HG03097 (cell line): ENCODE results near the gene HDGFL3.
"Not testable (repeated sequence)": the region's sequence is repeated elsewhere in the genome, so short reads cannot be mapped to it uniquely, and the experiment has no call there.

Experiments
- ATAC-seq: cut with Tn5 transposase; IDR thresholded peaks from one replicate; pipeline ENCODE4 v1.9.1; 2021; ENCODE audit not compliant: unreplicated experiment, low FRiP score

Gene HDGFL3

DNA sequence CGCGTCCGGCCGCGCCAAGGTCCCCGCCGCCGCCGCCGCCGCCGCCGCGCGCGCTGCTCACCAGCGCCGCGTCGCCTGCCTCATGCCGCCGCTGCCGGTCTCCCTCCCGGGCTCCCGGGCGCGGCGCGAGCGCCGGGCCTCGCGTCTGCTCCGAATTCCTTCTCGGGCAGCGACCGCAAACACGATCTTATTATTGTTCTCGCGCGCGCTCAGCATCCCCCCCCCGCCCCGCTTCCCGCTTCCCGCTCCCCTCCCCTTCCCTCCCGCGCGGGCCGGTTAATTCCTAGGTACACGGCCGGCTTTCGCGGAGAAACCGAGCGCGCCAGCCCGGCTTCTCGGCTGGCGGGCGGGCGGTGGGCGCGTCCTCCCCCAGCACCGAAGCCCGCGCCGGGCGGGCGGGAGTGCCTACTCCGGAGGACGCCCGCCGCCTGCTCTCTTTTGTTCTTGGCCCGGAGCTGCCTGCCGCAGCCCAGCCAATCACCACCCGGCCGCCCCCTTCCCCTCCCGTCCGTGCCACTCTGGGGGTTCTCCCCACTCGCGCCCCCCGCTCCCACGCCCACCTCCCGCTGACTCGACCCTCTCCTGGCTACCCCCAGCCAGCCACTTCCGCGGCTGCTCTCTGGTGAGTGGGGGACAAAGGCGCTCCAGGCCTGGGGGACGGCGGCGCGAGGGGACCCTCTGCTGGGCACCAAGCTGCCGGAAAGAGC is at the start of gene HDGFL3:
TSS of gene HDGFL3 (minus strand) at position 164 of the 707 bp plus-strand sequence. CDS start 409 bp downstream, outside the sequence.
- no peak for ATAC-seq

DNA sequence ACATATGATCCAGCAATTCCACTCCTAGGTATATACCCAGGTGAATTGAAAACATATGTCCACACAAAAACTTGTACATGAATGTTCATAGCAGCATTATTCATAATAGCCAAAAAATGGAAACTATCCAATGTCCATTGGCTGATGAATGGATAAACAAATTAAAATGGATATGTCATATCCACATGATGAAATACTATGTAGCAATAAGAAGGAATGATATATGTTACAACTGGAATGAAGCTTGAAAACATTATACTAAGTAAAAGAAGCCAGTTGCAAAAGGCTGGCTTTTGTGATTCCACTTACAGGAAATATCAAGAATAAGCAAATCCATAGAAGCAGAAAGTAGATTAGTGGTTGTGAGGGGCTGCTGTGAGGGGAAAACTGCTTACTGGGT is 43.2 kb upstream of the HDGFL3 start:
- ATAC-seq: no peak

- no peak for ATAC-seq
These were observed 41.4 kb upstream of the HDGFL3 start for GRCh38 chr15:83249030-83249343.

DNA sequence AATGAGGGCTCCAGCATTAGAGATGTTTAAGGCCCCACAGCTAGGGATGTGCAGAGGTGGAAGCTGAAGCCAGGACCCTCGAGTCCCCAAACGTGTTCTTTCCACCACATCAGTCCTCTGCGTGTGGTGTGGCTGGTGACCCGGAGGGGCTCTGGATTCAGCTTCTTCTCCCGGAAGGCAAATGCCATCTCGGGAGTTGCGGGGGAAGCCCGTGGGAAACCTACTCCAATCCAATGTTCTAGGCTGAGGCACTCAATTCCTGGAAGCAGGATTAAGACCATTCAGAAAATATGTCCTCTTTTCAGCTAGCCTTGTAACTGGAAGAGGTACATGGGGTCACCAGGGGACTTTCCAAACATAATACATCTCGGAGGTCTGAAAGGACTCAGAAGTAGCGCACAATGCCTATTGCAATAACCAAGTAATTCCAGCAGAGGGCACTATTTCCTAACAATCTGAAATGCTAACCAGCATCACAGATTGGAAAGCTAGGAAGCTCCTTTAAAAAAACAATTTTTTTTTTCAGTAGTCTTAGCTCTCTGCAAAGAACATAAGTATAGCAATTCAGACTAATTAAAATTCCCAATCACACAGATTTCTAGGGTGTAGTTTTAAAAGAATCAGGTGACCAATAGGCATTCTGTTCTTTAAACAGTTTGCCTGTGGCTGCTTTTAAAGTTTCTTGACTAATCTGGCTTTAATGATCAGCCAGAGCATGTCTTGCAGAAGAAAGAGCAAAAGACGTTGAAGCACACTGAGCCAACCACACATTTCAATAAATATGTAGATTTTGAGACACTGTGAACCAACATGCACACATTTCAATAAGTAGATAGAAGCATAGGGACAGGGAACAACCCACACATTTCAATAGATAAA is 40.8 kb upstream of the HDGFL3 start:
- ATAC-seq: no peak

- ATAC-seq: no peak
These were observed 36.0 kb upstream of the HDGFL3 start for GRCh38 chr15:83243634-83244033.

DNA sequence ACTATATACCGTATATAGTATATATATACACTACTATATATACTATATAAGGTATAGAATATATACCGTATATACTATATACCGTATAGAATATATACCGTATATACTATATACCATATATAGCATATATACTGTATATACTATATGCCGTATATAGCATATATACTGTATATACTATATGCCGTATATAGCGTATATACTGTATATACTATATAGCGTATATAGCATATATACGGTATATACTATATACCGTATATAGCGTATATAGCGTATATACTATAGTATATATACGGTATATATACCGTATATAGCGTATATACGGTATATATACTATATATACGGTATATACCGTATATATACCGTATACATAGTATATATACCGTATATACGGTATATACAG is 22.6 kb upstream of the HDGFL3 start:
- ATAC-seq: no peak

DNA sequence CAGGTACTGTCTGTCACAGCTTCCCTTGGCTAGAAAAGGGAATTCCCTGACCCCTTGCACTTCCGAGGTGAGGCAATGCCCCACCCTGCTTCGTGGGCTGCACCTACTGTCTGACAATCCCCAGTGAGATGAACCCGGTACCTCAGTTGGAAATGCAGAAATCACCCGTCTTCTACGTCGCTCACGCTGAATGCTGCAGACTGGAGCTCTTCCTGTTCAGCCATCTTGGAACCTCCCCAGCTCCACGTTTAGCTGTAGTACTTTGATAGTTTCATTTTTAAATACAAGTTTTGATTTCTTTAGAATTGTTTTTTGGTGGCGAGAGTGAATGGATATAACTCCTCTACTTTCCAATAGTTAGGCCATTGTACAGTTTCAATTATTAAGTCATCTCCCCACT is 17.8 kb upstream of the HDGFL3 start:
- no peak for ATAC-seq

GRCh38 chr15:83221781-83222180 is 14.2 kb upstream of the HDGFL3 start:
- not testable (repeated sequence) for ATAC-seq

DNA sequence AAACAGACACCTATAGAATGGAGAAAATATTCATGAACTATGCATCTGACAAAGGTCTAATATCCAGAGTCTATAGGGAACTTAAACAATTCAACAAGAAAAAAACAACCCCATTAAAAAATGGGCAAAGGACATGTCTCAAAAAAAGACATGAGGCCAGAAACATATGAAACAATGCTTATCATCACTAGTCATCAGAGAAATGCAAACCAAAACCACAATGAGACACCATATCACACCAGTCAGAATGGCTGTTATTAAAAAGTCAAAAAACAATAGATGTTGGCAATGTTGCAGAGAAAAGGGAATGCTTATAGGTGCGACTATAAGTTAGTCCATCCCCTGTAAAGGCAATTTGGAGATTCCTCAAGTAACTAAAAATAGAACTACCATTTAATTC is 11.4 kb upstream of the HDGFL3 start:
- no peak for ATAC-seq

DNA sequence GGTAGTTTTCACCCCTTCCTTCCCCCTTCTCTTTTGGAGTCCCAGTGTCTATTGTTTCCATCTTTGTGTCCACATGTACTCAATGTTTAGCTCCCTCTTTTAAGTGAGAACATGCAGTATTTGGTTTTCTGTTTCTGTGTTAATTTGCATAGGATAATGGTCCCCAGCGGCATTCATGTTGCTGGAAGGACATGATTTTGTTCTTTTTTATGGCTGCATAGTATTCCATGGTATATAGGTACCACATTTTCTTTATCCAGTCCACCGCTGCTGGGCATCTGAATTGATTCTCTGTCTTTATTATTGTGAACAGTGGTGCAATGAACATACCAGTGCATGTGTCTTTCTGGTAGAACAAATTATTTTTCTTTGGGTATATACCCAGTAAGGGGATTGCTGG is 7.7 kb upstream of the HDGFL3 start:
- ATAC-seq: no peak

- no peak for ATAC-seq
These were observed 3.0 kb upstream of the HDGFL3 start for GRCh38 chr15:83210619-83211018.

- ATAC-seq: no peak
These were observed 1.7 kb upstream of the HDGFL3 start for GRCh38 chr15:83209333-83209732.

DNA sequence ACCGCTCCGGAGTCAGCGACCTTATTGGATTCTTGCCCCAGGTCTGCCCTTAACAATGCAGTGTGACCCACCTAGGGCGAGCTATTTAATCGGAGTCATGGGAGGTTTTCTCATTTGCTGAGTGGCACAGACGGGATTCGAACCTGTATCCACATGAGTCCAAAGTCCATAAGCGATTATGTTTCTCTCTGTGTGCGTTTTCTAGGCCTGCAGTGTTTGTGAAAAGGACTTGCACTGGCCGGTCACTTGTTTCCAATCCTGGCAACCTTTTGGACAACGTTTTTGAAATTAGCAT is 691 bp upstream of the HDGFL3 start:
- ATAC-seq: no peak

- ATAC-seq: no peak
These were observed 489 bp downstream of the HDGFL3 start for GRCh38 chr15:83207009-83207659.

DNA sequence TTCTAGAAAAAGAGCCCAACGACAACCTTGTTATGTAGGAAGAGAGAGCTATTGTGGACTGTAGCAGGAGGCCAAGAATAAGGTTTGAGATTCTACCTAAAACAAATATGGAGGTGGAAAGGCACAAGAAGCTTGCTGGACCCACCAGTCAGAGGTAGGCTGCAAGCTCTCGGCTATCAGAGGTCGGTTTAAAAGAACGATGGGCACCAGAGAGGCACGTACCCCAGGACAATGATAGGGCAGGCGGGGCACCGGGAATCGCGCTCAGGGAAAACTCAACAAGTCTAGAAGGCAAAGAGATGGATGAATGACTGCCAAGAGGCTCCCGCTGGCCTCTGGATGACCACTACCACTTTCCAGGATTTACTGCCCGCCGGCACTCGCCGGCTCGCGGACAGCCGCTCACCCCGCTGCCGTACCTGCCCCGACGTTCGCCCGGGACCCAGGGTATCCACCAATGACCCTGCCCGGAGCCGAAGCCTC is 1.1 kb downstream of the HDGFL3 start:
- no peak for ATAC-seq

DNA sequence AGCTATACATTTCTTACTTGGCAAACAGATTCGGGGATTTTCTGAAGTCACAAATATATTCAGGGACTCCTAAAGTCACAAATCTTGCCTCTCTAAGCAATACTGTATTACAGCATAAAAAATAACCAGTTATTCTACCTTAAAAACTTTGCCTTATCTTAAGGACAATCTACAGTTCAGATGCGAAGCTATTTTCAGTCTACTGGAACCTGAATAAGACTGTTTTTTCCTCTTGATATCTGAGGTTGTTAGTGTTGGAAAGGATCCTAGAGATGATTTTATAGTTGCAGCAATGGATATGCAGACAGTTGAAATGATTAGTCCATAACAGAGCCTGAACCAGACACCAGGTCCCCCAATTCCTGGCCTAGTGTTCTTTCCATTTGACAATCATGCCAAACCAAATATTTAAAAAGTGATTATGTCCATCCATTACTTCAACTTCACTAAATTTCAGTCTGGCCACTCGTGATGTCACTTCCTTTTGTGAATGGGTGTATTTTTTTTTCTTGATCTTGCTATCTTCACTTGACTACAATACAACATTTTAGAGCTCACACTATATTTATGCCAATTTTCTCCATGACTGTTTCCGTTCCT is 1.8 kb downstream of the HDGFL3 start:
- no peak for ATAC-seq

DNA sequence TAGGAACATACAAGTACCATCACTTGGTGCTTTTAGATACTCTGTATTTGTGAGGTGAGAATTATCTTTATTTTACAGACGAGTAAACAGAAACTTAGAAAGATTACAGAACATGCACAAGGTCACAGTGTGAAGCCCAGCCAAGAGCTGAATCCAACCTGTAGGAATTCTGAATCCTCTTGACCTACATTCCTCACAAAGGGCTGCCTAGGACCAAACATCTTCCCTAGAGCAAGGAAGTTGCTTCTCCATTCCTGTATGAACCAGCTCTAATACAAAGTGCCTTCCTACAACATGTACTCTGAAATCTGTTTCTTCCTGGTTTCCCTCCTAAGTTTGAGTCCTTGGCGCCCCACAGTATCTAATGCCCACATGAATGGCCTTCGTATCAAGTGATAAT is 2.9 kb downstream of the HDGFL3 start:
- no peak for ATAC-seq

- ATAC-seq: no peak
These were observed 4.1 kb downstream of the HDGFL3 start for GRCh38 chr15:83203543-83203942.

DNA sequence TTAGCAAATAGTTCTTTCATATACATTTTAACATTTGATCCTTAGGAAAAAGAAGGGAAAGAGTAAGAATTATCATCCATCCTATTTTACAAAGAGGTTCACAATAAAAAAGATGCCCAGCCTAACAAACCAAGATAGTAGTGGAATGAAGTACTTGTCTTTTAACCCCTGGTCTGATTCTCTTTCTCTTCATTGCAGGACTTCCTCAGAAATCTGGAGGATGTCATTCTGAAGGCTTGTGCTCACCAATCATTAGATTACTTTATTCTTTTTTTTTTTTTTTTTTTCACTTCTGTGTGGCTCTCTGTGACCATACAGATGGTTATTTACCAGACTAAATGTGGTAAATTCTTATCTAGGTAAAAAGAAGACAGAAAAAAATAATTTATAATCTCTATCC is 7.0 kb downstream of the HDGFL3 start:
- ATAC-seq: no peak

- ATAC-seq: no peak
These were observed 7.5 kb downstream of the HDGFL3 start for GRCh38 chr15:83200162-83200561.

- peak; percentile 78 for ATAC-seq
These were observed 8.3 kb downstream of the HDGFL3 start for GRCh38 chr15:83199288-83199687.
